DND-41 (cell line): ENCODE results near the gene TMIGD1.
"Not testable (repeated sequence)": the region's sequence is repeated elsewhere in the genome, so short reads cannot be mapped to it uniquely, and the experiment has no call there.

Experiments used
- EZH2 ChIP-seq: IDR thresholded peaks from 3 replicates; pipeline ENCODE4 v1.6.1; 2012; ENCODE audit warnings: borderline replicate concordance, low read depth, mild to moderate bottlenecking, moderate library complexity, low read length, inconsistent platforms; ENCODE audit not compliant: severe bottlenecking
- TF ChIP-seq, protein P1 (sequence below): IDR thresholded peaks from 2 replicates; pipeline ENCODE4 v1.5.1; 2012; ENCODE audit warnings: borderline replicate concordance, low read length, moderate library complexity, mild to moderate bottlenecking; ENCODE audit not compliant: poor library complexity, severe bottlenecking; ENCODE audit errors: extremely low read depth

- TF ChIP-seq, protein P1, sequence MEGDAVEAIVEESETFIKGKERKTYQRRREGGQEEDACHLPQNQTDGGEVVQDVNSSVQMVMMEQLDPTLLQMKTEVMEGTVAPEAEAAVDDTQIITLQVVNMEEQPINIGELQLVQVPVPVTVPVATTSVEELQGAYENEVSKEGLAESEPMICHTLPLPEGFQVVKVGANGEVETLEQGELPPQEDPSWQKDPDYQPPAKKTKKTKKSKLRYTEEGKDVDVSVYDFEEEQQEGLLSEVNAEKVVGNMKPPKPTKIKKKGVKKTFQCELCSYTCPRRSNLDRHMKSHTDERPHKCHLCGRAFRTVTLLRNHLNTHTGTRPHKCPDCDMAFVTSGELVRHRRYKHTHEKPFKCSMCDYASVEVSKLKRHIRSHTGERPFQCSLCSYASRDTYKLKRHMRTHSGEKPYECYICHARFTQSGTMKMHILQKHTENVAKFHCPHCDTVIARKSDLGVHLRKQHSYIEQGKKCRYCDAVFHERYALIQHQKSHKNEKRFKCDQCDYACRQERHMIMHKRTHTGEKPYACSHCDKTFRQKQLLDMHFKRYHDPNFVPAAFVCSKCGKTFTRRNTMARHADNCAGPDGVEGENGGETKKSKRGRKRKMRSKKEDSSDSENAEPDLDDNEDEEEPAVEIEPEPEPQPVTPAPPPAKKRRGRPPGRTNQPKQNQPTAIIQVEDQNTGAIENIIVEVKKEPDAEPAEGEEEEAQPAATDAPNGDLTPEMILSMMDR: not testable (repeated sequence)
- TF ChIP-seq EZH2: not testable (repeated sequence)
These were observed 9.4 kb upstream of the TMIGD1 start for GRCh38 chr17:30343244-30343643.
